Testis (tissue), 2 donors: ENCODE data around the gene BSCL2.

Experiments
- CTCF ChIP-seq, 3 experiments: fragments of 450-650 bp in 2 of 3; fragments of 200-600 bp in 1 of 3; sonication (generic) in 1 of 3; IDR thresholded peaks; one replicate each; pipeline ENCODE4 v1.5.1; 2016 to 2019; ENCODE audit warnings: antibody characterized with exemption in 3 of 3, mild to moderate bottlenecking in 2 of 3, moderate library complexity in 1 of 3
- POLR2A ChIP-seq: fragments of 450-650 bp; IDR thresholded peaks from one replicate; pipeline ENCODE4 v1.6.1; 2017; ENCODE audit warnings: antibody characterized with exemption, mild to moderate bottlenecking, moderate library complexity

- TF ChIP-seq CTCF (IDR thresholded peaks at IDR 0.05) (no peak), POLR2A (no peak)
These were observed 1.1 kb downstream of the BSCL2 start for GRCh38 chr11:62705880-62706849.
